CD14-positive monocyte (primary cell): Measurements from ENCODE around the gene SEMA3C. TPM values are rescaled to one million over a fixed set of nuclear protein-coding genes. Genes with fewer than 3 reads are reported as not detected.
A peak's percentile ranks its signal among the peaks of the same experiment; 100 is the strongest.

Experiments
- DNase-seq, 3 donors: peaks; one replicate each; pipeline ENCODE4 v3.0.0-alpha.2; 2011 to 2022
- H2AFZ ChIP-seq: 2 replicates; pipeline ENCODE4 v1.6.0; 2012; ENCODE audit warnings: mild to moderate bottlenecking, low read depth, low read length, inconsistent platforms; ENCODE audit not compliant: insufficient read depth, poor library complexity, severe bottlenecking
- H3K27ac ChIP-seq, 2 donors: 1 replicate in 1 of 2; 2 replicates in 1 of 2; pipeline ENCODE4 v1.5.1; 2012 to 2013; ENCODE audit warnings: low read length in 2 of 2, control low read depth in 1 of 2, inconsistent platforms in 1 of 2, low read depth in 1 of 2, mild to moderate bottlenecking in 1 of 2
- H3K27me3 ChIP-seq, 2 donors: one replicate each; pipeline versions ENCODE4 v1.6.0 to v1.6.1; 2011 to 2013; ENCODE audit warnings: low read length in 2 of 2; ENCODE audit not compliant: control insufficient read depth in 2 of 2, insufficient read depth in 2 of 2
- H3K36me3 ChIP-seq, 2 donors: replicated peaks in 1 of 2; 1 replicate in 1 of 2; 2 replicates in 1 of 2; pipeline versions ENCODE4 v1.5.1 to v1.6.1; 2012 to 2013; ENCODE audit warnings: low read length in 2 of 2, control low read depth in 1 of 2, inconsistent platforms in 1 of 2, mild to moderate bottlenecking in 1 of 2; ENCODE audit not compliant: insufficient read depth in 2 of 2, control insufficient read depth in 1 of 2
- H3K4me1 ChIP-seq, 2 donors: 1 replicate in 1 of 2; 2 replicates in 1 of 2; pipeline versions ENCODE4 v1.5.1 to v1.6.1; 2012 to 2013; ENCODE audit warnings: low read length in 2 of 2, control low read depth in 1 of 2, inconsistent platforms in 1 of 2, mild to moderate bottlenecking in 1 of 2, moderate library complexity in 1 of 2; ENCODE audit not compliant: insufficient read depth in 2 of 2, control insufficient read depth in 1 of 2
- H3K4me2 ChIP-seq: replicated peaks from 2 replicates; pipeline ENCODE3; 2012; ENCODE audit warnings: low read length, moderate library complexity, mild to moderate bottlenecking; ENCODE audit not compliant: poor library complexity, severe bottlenecking; ENCODE audit errors: extremely low read depth
- H3K4me3 ChIP-seq, 3 experiments: fragments of 200-600 bp in 1 of 3; sonication (generic) in 1 of 3; replicated peaks in 1 of 3; 1 replicate in 2 of 3; 2 replicates in 1 of 3; pipeline ENCODE4 v1.5.1; 2011 to 2013; ENCODE audit warnings: low read length in 3 of 3, mild to moderate bottlenecking in 3 of 3, control low read depth in 2 of 3, low read depth in 2 of 3, inconsistent platforms in 1 of 3, moderate library complexity in 1 of 3
- H3K79me2 ChIP-seq: 2 replicates; pipeline ENCODE4 v1.6.0; 2012; ENCODE audit warnings: mild to moderate bottlenecking, control low read depth, inconsistent platforms, low read length, moderate library complexity; ENCODE audit not compliant: insufficient read depth
- H3K9ac ChIP-seq: 2 replicates; pipeline ENCODE4 v1.6.0; 2017; ENCODE audit warnings: low read length, mild to moderate bottlenecking; ENCODE audit not compliant: insufficient read depth, poor library complexity, severe bottlenecking
- H3K9me3 ChIP-seq, 2 donors: replicated peaks in 1 of 2; 1 replicate in 1 of 2; 2 replicates in 1 of 2; pipeline versions ENCODE4 v1.5.1 to v1.6.1; 2012 to 2013; ENCODE audit warnings: low read length in 2 of 2, control low read depth in 1 of 2; ENCODE audit not compliant: control insufficient read depth in 1 of 2, insufficient read depth in 1 of 2
- H4K20me1 ChIP-seq: 2 replicates; pipeline ENCODE4 v1.6.0; 2012; ENCODE audit warnings: mild to moderate bottlenecking, low read length, control low read depth, moderate library complexity; ENCODE audit not compliant: insufficient read depth
- H3K27ac Mint-ChIP-seq, 7 donors: one replicate each; pipeline ENCODE4 v1.8.0; 2020; ENCODE audit warnings: mild to moderate bottlenecking in 7 of 7, mixed read lengths in 7 of 7, moderate library complexity in 6 of 7, inconsistent platforms in 2 of 7
- H3K27me3 Mint-ChIP-seq, 3 donors: one replicate each; pipeline ENCODE4 v1.8.0; 2021 to 2022; ENCODE audit warnings: low read depth in 3 of 3, mild to moderate bottlenecking in 3 of 3, mixed read lengths in 3 of 3, moderate library complexity in 3 of 3, inconsistent platforms in 1 of 3
- H3K36me3 Mint-ChIP-seq, 2 donors: one replicate each; pipeline ENCODE4 v1.8.0; 2020; ENCODE audit warnings: mixed read lengths in 2 of 2, inconsistent platforms in 1 of 2, mild to moderate bottlenecking in 1 of 2
- H3K4me1 Mint-ChIP-seq: one replicate; pipeline ENCODE4 v1.8.0; 2020; ENCODE audit warnings: mild to moderate bottlenecking, mixed read lengths
- H3K4me3 Mint-ChIP-seq, 2 donors: one replicate each; pipeline ENCODE4 v1.8.0; 2020; ENCODE audit warnings: mild to moderate bottlenecking in 2 of 2, mixed read lengths in 2 of 2, moderate library complexity in 1 of 2
- H3K9me3 Mint-ChIP-seq, 7 donors: one replicate each; pipeline ENCODE4 v1.8.0; 2020 to 2022; ENCODE audit warnings: mixed read lengths in 7 of 7, mild to moderate bottlenecking in 6 of 7, moderate library complexity in 6 of 7, inconsistent platforms in 2 of 7
- CTCF ChIP-seq: fragments of 200-600 bp; IDR thresholded peaks from one replicate; pipeline ENCODE4 v1.8.0; 2022; ENCODE audit warnings: antibody characterized with exemption, mild to moderate bottlenecking
- WGBS: methylation state at CpG from one replicate; pipeline ENCODE4 v1.1.5; 2013; ENCODE audit warnings: missing lambda C conversion rate; ENCODE audit not compliant: insufficient coverage; 5-methylcytosine and 5-hydroxymethylcytosine counted together
- intact Hi-C, 2 donors: fragments of 100-400 bp; cut with micrococcal nuclease; formaldehyde crosslinking; loops; one replicate each; pipeline versions ENCODE4 v1.15.0 to v1.15.1; 2023
- polyA plus RNA-seq, 3 donors: library from polyadenylated mRNA; depleted of rRNA in 1 of 3; unstranded in 2 of 3; stranded (reverse) in 1 of 3; fragments of 300-500 nt in 2 of 3; fragments of >200 nt in 1 of 3; fragmentation: Illumina TruSeq in 2 of 3; gene quantifications; 1 replicate in 2 of 3; 2 replicates in 1 of 3; pipeline ENCODE4 v1.2.3, GENCODE V29; 2012 to 2021

The SEMA3C gene
- polyA plus RNA-seq, 3 donors: 7.2 to 14.1 (median 13.7) TPM

GRCh38 chr7:80843018-80843677 is 75.7 kb downstream of the SEMA3C start:
- no CpG with 5 or more reads among the region's 2 CpGs for WGBS
- H3K36me3 ChIP-seq: no peaks in the 10 kb centered on the region

More at GRCh38 chr7:80843018-80843677, 75.7 kb downstream of the SEMA3C start:
- Mint-ChIP-seq H3K9me3 (peaks cover 0 to 2% (median 0%) of the 10 kb centered on the region in 7 donors), H3K27ac (peak overlapping the region in 2 of 7 donors; percentile 10 to 83), H3K4me1 (peaks cover 26% of the 10 kb centered on the region), H3K27me3 (no peaks in the 10 kb centered on the region), H3K36me3 (peaks cover 7 to 11% of the 10 kb centered on the region in 2 donors), H3K4me3 (no peak overlapping the region)
- no peak for TF ChIP-seq CTCF
- no peak for DNase-seq
- Histone ChIP-seq H3K27me3 (no peaks in the 10 kb centered on the region), H3K4me1 (peaks cover 7 to 21% of the 10 kb centered on the region in 2 donors), H2AFZ (no peak overlapping the region), H3K9ac (no peak overlapping the region), H3K79me2 (no peaks in the 10 kb centered on the region), H3K27ac (peak overlapping the region in 1 of 2 donors; percentile 50), H3K9me3 (no peaks in the 10 kb centered on the region), H3K4me2 (no peak overlapping the region), H3K4me3 (no peak overlapping the region), H4K20me1 (no peaks in the 10 kb centered on the region)
- intact Hi-C loops: no loop called here
